IMR-90 (cell line): ENCODE measurements around the gene IGFBP3. TPM values are rescaled to one million over a fixed set of nuclear protein-coding genes. Genes with fewer than 3 reads are reported as not detected.

Experiments
- ATAC-seq: fragments of 200-7000 bp; cut with Tn5 transposase; 2 replicates; pipeline ENCODE4 v1.9.1; 2020; ENCODE audit warnings: low read depth, mild to moderate bottlenecking, moderate library complexity
- BruUV-seq: library from RNA; stranded (reverse); fragments of 400-500 nt; replicated peaks from 2 replicates; lab custom pipeline; 2021; lab: Mats Ljungman, UMichigan
- CTCF ChIA-PET: fragments of 300-600 bp; formaldehyde crosslinking; extraction: SDS; loops from one replicate; lab custom pipeline; 2021; ENCODE audit warnings: antibody characterized with exemption; lab: Yijun Ruan, JAX
- POLR2A ChIA-PET: fragments of 300-600 bp; sonication (Branson Sonifier 250); formaldehyde crosslinking; loops from one replicate; lab custom pipeline; 2022; ENCODE audit warnings: antibody characterized with exemption; ENCODE audit not compliant: unreplicated experiment; lab: Charles Lee
- DNase-seq: peaks from one replicate; pipeline ENCODE4 v3.0.0; 2013
- H2AFZ ChIP-seq: replicated peaks from 2 replicates; pipeline ENCODE3; 2013; ENCODE audit warnings: low read length, mild to moderate bottlenecking; ENCODE audit not compliant: poor library complexity
- H2AK5ac ChIP-seq: 2 replicates; pipeline ENCODE4 v1.6.1; 2013; ENCODE audit warnings: low read depth, low read length, inconsistent platforms
- H2AK9ac ChIP-seq: replicated peaks from 2 replicates; pipeline ENCODE3; 2013; ENCODE audit warnings: mild to moderate bottlenecking, low read depth, low read length, moderate library complexity; ENCODE audit not compliant: poor library complexity
- H2BK120ac ChIP-seq: 2 replicates; pipeline ENCODE4 v1.6.1; 2013; ENCODE audit warnings: low read depth, low read length, inconsistent platforms
- H2BK15ac ChIP-seq: 3 replicates; pipeline ENCODE4 v1.6.1; 2013; ENCODE audit warnings: low read depth, low read length, inconsistent platforms
- H2BK20ac ChIP-seq: 2 replicates; pipeline ENCODE4 v1.6.1; 2013; ENCODE audit warnings: low read depth, mild to moderate bottlenecking, inconsistent platforms, low read length, moderate library complexity
- H2BK5ac ChIP-seq: 2 replicates; pipeline ENCODE4 v1.6.1; 2013; ENCODE audit warnings: mild to moderate bottlenecking, low read depth, low read length, inconsistent platforms; ENCODE audit not compliant: poor library complexity, severe bottlenecking
- H3K14ac ChIP-seq: replicated peaks from 2 replicates; pipeline ENCODE4 v1.6.1; 2013; ENCODE audit warnings: low read depth, low read length, inconsistent platforms
- H3K18ac ChIP-seq: 2 replicates; pipeline ENCODE4 v1.6.1; 2013; ENCODE audit warnings: low read depth, low read length, control low read depth
- H3K23ac ChIP-seq: 2 replicates; pipeline ENCODE4 v1.6.1; 2013; ENCODE audit warnings: low read depth, low read length, inconsistent platforms
- H3K27ac ChIP-seq: 2 replicates; pipeline ENCODE4 v1.5.1; 2013; ENCODE audit warnings: mild to moderate bottlenecking, control low read depth, low read length; ENCODE audit not compliant: insufficient read depth
- H3K27me3 ChIP-seq: 2 replicates; pipeline ENCODE4 v1.6.1; 2013; ENCODE audit warnings: low read length; ENCODE audit not compliant: control insufficient read depth, insufficient read depth
- H3K36me3 ChIP-seq: 2 replicates; pipeline ENCODE4 v1.6.1; 2013; ENCODE audit warnings: low read length, mixed read lengths; ENCODE audit not compliant: control insufficient read depth, insufficient read depth
- H3K4ac ChIP-seq: 2 replicates; pipeline ENCODE4 v1.6.1; 2013; ENCODE audit warnings: low read depth, low read length, inconsistent platforms
- H3K4me1 ChIP-seq: 2 replicates; pipeline ENCODE4 v1.6.1; 2013; ENCODE audit warnings: low read length, mixed read lengths; ENCODE audit not compliant: control insufficient read depth, insufficient read depth
- H3K4me2 ChIP-seq: 2 replicates; pipeline ENCODE4 v1.6.1; 2013; ENCODE audit warnings: low read depth, mild to moderate bottlenecking, control low read depth, low read length, moderate library complexity
- H3K4me3 ChIP-seq: 2 replicates; pipeline ENCODE4 v1.5.1; 2013; ENCODE audit warnings: low read depth, mild to moderate bottlenecking, control low read depth, low read length, moderate library complexity; ENCODE audit not compliant: insufficient read depth
- H3K56ac ChIP-seq: 2 replicates; pipeline ENCODE4 v1.6.1; 2013; ENCODE audit warnings: low read length, inconsistent platforms; ENCODE audit not compliant: insufficient read depth; ENCODE audit errors: extremely low read depth
- H3K79me1 ChIP-seq, 2 experiments: 2 replicates each; pipeline ENCODE4 v1.6.1; 2013; ENCODE audit warnings: low read length in 2 of 2, inconsistent platforms in 1 of 2, low read depth in 1 of 2
- H3K9ac ChIP-seq: 2 replicates; pipeline ENCODE4 v1.6.1; 2013; ENCODE audit warnings: low read depth, low read length, control low read depth
- H3K9me1 ChIP-seq: 2 replicates; pipeline ENCODE4 v1.6.1; 2013; ENCODE audit warnings: low read length, inconsistent platforms; ENCODE audit not compliant: insufficient read depth
- H3K9me3 ChIP-seq: 2 replicates; pipeline ENCODE4 v1.6.1; 2013; ENCODE audit warnings: low read length; ENCODE audit not compliant: control insufficient read depth, insufficient read depth
- H4K20me1 ChIP-seq: 2 replicates; pipeline ENCODE4 v1.6.1; 2013; ENCODE audit warnings: low read length, inconsistent platforms; ENCODE audit not compliant: insufficient read depth
- H4K5ac ChIP-seq: 2 replicates; pipeline ENCODE4 v1.6.1; 2013; ENCODE audit warnings: mild to moderate bottlenecking, low read depth, low read length, control low read depth
- H4K8ac ChIP-seq, 2 experiments: 2 replicates each; pipeline ENCODE4 v1.6.1; 2013; ENCODE audit warnings: low read depth in 2 of 2, low read length in 2 of 2, control low read depth in 1 of 2, inconsistent platforms in 1 of 2
- H4K91ac ChIP-seq: 2 replicates; pipeline ENCODE4 v1.6.1; 2013; ENCODE audit warnings: low read depth, low read length, inconsistent platforms; ENCODE audit not compliant: insufficient read depth
- CEBPB ChIP-seq: IDR thresholded peaks from 2 replicates; pipeline ENCODE4 v1.6.1; 2012; ENCODE audit warnings: low read depth, low read length, improper control_type of control experiment
- CTCF ChIP-seq: conservative IDR thresholded peaks from 2 replicates; pipeline ENCODE4 v1.5.1; 2012; ENCODE audit warnings: mild to moderate bottlenecking, low read depth, low read length, improper control_type of control experiment
- FOS ChIP-seq: fragments of 150-350 bp; IDR thresholded peaks from 2 replicates; pipeline ENCODE4 v1.6.1; 2016; ENCODE audit warnings: low read depth, low read length
- MAFK ChIP-seq: IDR thresholded peaks from 2 replicates; pipeline ENCODE4 v1.6.1; 2012; ENCODE audit warnings: low read depth, low read length, improper control_type of control experiment
- MXI1 ChIP-seq: IDR thresholded peaks from 2 replicates; pipeline ENCODE4 v1.6.1; 2012; ENCODE audit warnings: low read depth, mild to moderate bottlenecking, low read length, moderate library complexity, borderline replicate concordance
- POLR2A ChIP-seq: IDR thresholded peaks from 2 replicates; pipeline ENCODE4 v1.6.1; 2012; ENCODE audit warnings: mild to moderate bottlenecking, low read depth, low read length
- RAD21 ChIP-seq: IDR thresholded peaks from 2 replicates; pipeline ENCODE4 v1.6.1; 2012; ENCODE audit warnings: low read length, improper control_type of control experiment
- SMC3 ChIP-seq: fragments of 150-350 bp; IDR thresholded peaks from 2 replicates; pipeline ENCODE4 v1.6.1; 2016; ENCODE audit warnings: low read depth, mild to moderate bottlenecking, antibody characterized with exemption, low read length, moderate library complexity
- WGBS, 2 experiments: methylation state at CpG; one replicate each; pipeline versions ENCODE4 v1.1.5 to v1.1.7; 2013; ENCODE audit warnings: missing lambda C conversion rate in 2 of 2; ENCODE audit not compliant: insufficient read length in 1 of 2; ENCODE audit errors: extremely low coverage in 2 of 2; 5-methylcytosine and 5-hydroxymethylcytosine counted together
- dilution Hi-C: fragments of 300-500 bp; cut with HindIII; formaldehyde crosslinking; loops from one replicate; pipeline ENCODE4 v1.14.3; 2018; ENCODE audit warnings: low sequenced_read_pairs; ENCODE audit not compliant: unreplicated experiment
- in situ Hi-C: fragments of 300-500 bp; cut with MboI; formaldehyde crosslinking; loops from 3 replicates; pipeline ENCODE4 v1.14.3; 2019; ENCODE audit warnings: low sequenced_read_pairs, inconsistent platforms, mixed read lengths
- intact Hi-C: fragments of 100-400 bp; cut with micrococcal nuclease; formaldehyde crosslinking; loops from 2 replicates; pipeline ENCODE4 v1.10.0; 2022
- polyA plus RNA-seq, 3 experiments: library from polyadenylated mRNA; depleted of rRNA; stranded (reverse); fragments of >200 nt; gene quantifications; 2 replicates each; pipeline ENCODE4 v1.2.3, GENCODE V29; 2012; ENCODE audit warnings: low replicate concordance in 1 of 3
- total RNA-seq: library from RNA; depleted of rRNA; stranded (reverse); fragments of >200 nt; gene quantifications from 2 replicates; pipeline ENCODE4 v1.2.3, GENCODE V29; 2012

The IGFBP3 gene
- total and polyA plus RNA-seq, 2 of the 4 experiments (the other 2 are of a cell fraction): 272 to 601 TPM

GRCh38 chr7:45917658-45918057 is 3.4 kb downstream of the IGFBP3 start:
- Histone ChIP-seq H4K8ac (no peak overlapping the region), H3K9me3 (no peaks in the 10 kb centered on the region), H3K14ac (no peak overlapping the region; the same call in 1 of the 2 replicates), H2BK15ac (no peak overlapping the region), H4K91ac (no peak overlapping the region), H3K4me1 (peaks cover 9% of the 10 kb centered on the region), H2AK9ac (no peak overlapping the region), H4K20me1 (peaks cover 25% of the 10 kb centered on the region), H3K4ac (0 out of 2 replicates have a peak overlapping the region, but pooled peaks have one; percentile 8), H3K4me3 (peak overlapping the region; percentile 34), H3K56ac (no peak overlapping the region), H2AFZ (peak overlapping the region; percentile 63), H3K27ac (no peak overlapping the region), H3K4me2 (peak overlapping the region; percentile 62), H3K9me1 (peaks cover 4% of the 10 kb centered on the region; the same call in 1 of the 2 replicates), H2BK20ac (no peak overlapping the region), H3K36me3 (peaks cover 30% of the 10 kb centered on the region), H3K9ac (peak overlapping the region; percentile 42; the same call in 1 of the 2 replicates), H3K79me1 (peaks cover 12 to 23% of the 10 kb centered on the region in 2 experiments; a peak in 3 of 4 replicates), H3K23ac (peak overlapping the region; percentile 76; the same call in 1 of the 2 replicates), H3K18ac (no peak overlapping the region), H2BK5ac (peak overlapping the region; percentile 5), H2BK120ac (peak overlapping the region; percentile 6; the same call in 1 of the 2 replicates), H3K27me3 (no peaks in the 10 kb centered on the region), H4K5ac (no peak overlapping the region), H2AK5ac (no peak overlapping the region)
- WGBS, 2 experiments: 9% methylated on average over 11 of the region's 15 CpGs; no CpG with 5 or more reads in 1 of the 2 experiments
- POLR2A ChIA-PET: no interaction called here
- DNase-seq: peak; percentile 64
- CTCF ChIA-PET: interaction anchor here (0.6 to 2.1 kb wide), 6 partner anchors 18 to 1469 kb away, joined by 3 to 4 read pairs (median 3); no protein-coding TSS in a partner anchor
- intact Hi-C loops: loop anchor here (1.0 kb wide), 1 partner anchor 1263 kb away; no protein-coding TSS in a partner anchor
- dilution Hi-C loops: no loop called here
- BruUV-seq: no TSS peak
- in situ Hi-C loops: loop anchor here (5.0 to 25.0 kb wide), 2 partner anchors 1020 to 1265 kb away; no protein-coding TSS in a partner anchor
- ATAC-seq: peak; percentile 53
- TF ChIP-seq FOS (no peak), MXI1 (no peak), SMC3 (peak; percentile 93), POLR2A (0 out of 2 replicates have a peak, but pooled peaks have one; percentile 40), CEBPB (no peak), RAD21 (peak; percentile 83), CTCF (peak; percentile 90), MAFK (no peak)
